Stimulated activated CD4-positive, alpha-beta T cell treated with anti-CD3 and anti-CD28 coated beads, Interleukin-12 subunit alpha, Interleukin-12 subunit beta, amount 100 ng/mL, for 4 hours (primary cell): Measurements from ENCODE around the gene GPR137B.

ENCODE experiments used
- DNase-seq: peaks from one replicate; pipeline ENCODE4 v3.0.0-alpha.2; 2020

Gene GPR137B

GRCh38 chr1:236114076-236114747 lies 28.1 kb upstream of the GPR137B start:
- DNase-seq = no peak

DNA sequence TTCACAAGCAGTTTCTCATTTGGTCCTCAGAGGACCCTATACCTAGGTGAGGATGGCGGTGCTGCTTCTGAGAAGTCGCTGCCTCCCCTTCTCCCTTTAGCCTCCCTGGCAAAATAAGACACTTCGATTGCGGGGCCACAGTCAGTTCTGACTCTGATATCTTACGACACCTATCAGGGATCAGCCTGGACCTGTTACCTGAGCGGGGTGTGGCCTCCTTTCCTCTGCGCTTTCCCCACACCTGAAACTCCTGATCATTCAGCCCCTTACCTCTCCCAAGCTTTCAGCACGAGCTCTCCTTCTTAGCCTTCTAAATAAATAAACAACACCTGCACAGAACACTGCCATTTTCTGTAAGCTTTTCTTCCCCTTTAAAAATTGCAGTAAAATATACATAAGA lies 24.6 kb upstream of the GPR137B start:
- no peak for DNase-seq

- DNase-seq = no peak
Observed at GRCh38 chr1:236119943-236120484, 22.3 kb upstream of the GPR137B start.

DNA sequence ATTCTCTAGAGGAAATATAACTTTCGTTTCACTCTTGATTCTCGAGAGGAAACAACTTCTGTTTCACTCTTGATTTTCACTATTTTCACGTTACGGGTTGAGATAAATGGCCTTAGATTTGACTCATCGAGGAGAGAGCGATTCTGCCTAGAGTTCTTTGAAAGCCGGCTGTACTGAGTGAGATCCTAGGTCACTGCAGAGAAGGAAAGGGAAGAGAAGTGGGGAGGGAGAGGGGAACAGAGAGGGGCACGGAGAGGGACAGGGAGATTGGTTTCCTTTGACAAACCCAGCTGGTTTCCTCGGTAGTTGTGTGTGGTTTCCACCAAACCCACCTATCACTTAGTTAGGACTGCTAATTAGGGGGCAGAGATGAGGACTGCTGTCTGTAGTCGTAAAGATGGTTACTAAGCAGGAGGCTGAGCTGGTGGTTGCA lies 21.6 kb upstream of the GPR137B start:
- no peak for DNase-seq

GRCh38 chr1:236122176-236122575 lies 20.2 kb upstream of the GPR137B start:
- no peak for DNase-seq

GRCh38 chr1:236123563-236123962 lies 18.8 kb upstream of the GPR137B start:
- DNase-seq = no peak

DNA sequence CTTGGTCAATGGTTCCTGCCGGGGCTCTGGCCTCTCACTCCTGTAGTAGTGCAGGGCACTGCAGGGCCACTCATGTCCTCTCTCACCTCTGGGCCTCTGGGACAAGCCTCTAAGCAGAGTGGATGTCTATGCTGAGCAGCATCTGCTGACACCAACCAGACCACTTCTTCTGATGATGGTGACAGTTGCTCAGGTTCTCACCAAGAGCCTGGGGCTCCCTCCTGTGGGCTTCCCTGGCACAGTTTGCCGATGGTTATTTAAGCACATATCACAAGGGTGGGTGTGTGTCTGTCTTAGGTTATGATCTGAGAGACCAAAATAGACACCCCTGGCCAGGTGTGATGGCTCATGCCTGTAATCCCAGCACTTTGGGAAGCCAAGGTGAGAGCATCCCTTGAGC lies 17.4 kb upstream of the GPR137B start:
- no peak for DNase-seq

DNA sequence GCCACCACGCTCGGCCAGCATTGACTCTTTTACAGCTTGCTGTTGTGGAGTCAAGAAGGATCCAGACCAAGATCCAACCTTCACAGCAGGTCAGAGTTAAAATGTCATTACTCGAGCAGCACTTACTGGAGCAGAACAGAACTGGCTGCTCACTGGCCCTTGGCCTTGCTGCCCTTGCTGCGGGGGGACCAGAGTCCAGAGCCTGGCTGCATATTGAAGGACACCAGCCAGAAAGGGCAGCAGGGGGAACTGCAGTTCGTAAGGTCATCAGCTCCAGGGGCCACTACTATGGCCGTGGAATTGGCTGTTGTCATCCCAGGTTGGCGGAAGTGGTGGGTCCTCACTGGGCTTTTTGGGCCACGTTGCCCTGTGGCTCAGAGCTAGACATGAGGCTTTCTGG lies 15.3 kb upstream of the GPR137B start:
- no peak for DNase-seq

GRCh38 chr1:236128646-236129178 lies 13.6 kb upstream of the GPR137B start:
- no peak for DNase-seq

GRCh38 chr1:236129306-236129705 lies 13.0 kb upstream of the GPR137B start:
- DNase-seq = no peak

DNA sequence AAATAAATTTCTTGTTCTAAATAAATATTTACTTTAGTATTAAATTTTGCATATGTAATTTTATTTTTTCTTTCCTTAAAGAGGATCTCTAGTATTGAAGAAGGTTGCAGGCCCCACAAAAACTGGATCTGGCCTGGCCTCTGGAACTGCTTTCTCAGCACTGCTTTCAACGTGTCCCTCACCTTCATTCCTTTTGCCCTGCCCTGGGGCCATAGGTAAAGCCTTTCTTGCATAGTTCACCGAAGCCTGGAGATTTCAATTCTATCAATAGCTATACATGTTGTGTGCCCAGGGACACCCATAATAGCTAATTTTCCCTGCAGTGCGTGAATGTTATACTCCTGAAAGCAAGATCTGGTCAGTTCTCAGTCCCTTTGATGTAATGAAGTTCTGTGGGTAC lies 12.0 kb upstream of the GPR137B start:
- DNase-seq = no peak

DNA sequence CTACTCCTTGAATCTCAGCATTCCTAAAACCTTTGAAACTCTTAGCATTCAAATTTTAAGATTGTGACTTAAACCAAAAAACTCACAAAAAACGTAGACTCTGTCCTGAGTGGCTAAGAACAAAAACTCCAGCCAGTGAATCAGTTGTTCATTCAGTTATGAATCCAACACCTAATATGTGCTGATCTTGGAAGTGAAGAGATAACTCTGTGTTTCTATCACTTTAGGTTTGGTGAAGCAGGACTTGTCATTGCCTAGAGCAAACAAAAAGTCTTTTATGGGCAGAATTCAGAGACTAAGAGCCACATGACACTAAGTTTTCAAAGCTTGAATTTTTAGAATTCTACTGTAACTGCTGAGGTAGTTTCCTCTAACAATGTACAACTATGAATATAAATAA lies 10.4 kb upstream of the GPR137B start:
- no peak for DNase-seq

GRCh38 chr1:236132420-236133046 lies 9.8 kb upstream of the GPR137B start:
- DNase-seq = no peak

- no peak for DNase-seq
Observed at GRCh38 chr1:236133339-236133738, 9.0 kb upstream of the GPR137B start.

- no peak for DNase-seq
Observed at GRCh38 chr1:236133802-236134201, 8.5 kb upstream of the GPR137B start.

DNA sequence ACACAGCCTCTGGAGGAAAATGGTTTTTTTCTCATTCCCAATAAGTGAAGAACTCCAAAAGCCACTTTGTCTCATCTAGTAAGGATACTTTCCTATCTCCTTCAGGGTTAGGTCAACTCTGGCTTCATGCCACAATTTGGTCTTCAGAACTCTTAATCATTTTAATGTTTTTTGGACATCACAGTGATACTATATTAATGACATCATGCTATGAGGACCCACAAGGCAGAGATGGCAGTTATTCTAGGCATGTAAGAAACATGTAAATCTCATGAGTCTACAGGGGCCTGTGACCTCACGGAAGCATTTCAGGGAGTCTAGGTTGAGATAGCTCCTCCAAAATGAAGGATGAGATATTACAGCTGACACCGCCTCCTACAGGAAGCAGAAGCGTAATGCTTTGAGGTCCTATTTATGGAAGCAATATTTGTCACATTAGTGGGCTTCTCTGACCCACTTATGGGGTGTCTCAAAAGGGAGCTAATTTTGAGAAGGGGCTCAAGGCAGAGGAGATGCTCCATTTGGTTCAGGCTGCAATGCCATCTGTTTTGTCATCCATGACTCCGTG lies 5.0 kb upstream of the GPR137B start:
- DNase-seq = no peak

DNA sequence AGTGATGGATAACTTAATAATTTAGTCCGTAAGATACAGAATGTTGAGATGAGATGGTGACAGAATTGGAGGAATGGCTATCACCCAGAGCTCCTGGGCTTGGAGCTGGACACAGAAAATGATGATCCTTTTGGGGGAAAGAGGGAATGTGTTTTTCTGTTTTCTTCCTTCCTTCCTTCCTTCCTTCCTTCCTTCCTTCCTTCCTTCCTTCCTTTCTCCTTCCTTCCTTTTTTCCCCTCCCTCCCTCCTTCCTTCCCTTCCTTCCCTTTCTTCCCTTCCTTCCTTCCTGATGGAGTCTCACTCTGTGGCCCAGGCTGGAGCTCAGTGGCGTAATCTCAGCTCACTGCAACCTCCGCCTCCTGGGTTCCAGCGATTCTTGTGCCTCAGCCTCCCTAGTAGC lies 2.8 kb upstream of the GPR137B start:
- no peak for DNase-seq

DNA sequence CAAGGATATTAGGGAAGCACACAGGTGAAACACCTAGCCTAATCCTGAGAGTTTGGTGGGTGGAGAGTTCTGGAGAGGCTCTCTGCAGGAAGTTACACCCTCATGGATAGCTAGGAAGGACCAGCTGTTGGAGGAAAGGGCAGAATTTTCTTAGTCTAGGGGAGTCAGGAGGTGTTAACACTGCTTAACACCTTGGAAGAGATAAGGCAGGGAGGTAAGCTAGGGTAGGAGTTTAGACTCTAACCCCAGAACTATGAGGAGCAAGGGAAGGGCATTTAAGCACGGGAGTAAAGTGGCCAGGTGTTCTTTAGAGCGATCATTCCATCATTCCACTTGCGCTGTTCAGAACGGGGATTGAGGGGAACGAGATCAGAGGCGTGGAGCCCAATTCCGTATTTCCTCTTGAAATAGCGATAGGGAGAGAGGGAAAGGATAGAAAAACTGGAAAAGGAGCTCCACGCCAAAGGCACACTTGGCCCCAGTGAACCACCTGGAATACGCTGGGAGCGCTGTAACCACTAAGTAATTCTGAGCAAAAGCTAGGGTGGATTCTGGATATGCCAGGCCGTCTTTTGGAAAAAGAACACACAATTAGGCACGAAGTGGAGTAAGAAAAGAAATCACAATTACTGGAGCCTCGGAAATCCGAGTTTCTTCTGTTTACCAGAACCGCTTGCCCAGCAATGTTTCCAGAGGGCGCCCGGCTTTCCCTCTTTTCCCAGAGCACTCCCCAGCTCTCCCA lies 1.5 kb upstream of the GPR137B start:
- DNase-seq = no peak

DNA sequence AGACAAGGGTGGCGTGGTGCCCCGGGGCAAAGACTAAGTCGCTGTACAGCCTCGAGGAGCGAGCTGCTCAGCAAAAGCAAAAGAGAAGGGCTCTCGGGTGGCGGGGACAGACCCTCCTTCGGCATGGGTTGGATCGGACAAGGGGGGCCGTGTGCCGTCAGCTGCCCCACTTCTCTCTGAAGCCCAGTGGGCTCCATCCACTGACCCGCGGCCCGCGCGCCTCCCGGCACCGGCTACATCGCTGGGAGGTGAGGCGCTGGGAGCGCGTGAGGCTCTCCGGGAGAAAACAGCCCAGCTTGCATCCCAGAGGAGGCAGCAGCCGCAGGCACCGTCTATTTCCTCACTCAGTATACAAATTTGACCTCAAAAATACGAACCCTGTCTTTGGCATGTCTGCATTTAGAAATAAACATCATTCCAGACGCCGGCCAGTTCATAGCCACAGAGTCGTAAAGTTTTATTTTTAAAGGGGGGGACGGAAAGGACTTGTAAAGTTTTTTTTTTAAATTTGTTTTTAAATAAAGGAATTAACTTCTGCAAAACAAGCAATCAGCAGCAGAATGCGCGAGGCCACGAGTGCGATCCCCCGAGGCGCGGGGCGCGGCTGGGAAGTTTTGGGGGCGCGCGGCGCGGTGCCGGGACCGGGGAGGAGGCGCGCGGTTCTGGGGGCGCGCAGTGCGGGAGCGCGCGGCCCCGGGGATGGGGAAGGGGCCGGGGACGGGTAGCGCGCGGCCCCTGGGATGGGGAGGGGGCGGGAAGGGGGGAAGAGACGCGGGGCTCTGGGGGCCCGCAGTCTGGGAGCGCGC lies 689 bp upstream of the GPR137B start:
- DNase-seq = peak; percentile 9

DNA sequence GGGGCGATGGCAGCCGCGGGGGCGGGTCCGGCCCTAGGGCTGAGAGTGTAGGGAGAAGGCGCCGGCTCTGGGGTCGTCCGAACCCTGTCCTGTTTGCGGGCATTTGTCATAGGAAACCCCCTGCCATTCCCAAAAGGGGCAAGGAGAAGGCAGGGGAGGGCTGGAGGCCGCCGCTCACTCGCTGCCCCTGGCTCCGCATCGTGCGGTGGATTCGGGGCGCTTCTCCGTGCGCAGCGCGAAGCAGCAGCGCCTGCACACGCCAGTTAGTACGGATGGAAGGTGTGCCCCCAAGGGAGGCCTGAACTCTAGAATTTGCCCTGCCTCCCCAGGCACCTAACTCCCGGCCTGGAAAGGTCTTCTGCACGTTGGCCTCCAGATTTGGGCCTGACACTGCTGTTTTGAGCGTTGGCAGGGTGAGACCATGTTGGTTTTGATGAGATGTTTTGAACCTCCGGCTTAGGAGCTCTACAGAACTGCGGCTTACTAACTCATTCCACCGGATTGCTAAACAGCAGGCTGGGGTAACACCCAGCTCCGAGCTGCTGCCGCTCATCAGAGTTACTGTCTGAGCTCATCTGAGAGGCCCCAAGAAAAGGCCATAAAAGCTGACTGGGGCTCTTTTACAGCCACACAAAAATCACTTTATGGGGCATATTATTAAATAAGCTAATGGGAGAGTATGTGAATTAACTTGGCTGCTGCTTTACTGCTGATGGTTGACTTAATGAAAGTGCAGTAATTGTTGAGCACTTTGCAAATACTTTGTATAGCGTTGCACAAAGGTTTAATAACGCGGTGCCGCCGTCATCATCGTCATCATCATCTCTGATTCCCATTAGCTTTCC lies 987 bp downstream of the GPR137B start:
- peak; percentile 15 for DNase-seq

DNA sequence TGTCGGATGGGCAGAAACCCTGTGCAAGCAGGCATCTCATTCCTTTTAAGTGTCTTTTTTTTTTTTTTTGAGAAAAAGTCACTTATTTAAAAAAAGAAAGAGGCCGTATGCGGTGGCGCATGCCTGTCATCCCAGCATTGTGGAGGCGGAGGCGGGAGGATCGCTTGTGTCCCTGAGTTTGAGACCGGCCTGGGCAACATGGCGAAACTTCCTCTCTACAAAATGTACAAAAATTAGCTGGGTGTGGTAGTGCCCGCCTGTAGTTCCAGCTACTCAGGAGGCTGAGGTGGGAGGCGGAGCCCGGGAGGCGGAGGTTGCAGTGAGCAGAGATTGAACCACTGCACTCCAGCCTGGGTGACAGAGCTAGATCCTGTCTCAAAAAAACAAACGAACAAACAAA lies 1.7 kb downstream of the GPR137B start:
- DNase-seq = no peak
